IMR-90 (cell line): ENCODE measurements around the gene NOXA1. TPM values are rescaled to one million over a fixed set of nuclear protein-coding genes. Genes with fewer than 3 reads are reported as not detected.

Source experiments
- ATAC-seq: fragments of 200-7000 bp; cut with Tn5 transposase; 2 replicates; pipeline ENCODE4 v1.9.1; 2020; ENCODE audit warnings: low read depth, mild to moderate bottlenecking, moderate library complexity
- BruUV-seq: library from RNA; stranded (reverse); fragments of 400-500 nt; replicated peaks from 2 replicates; lab custom pipeline; 2021; lab: Mats Ljungman, UMichigan
- CTCF ChIA-PET: fragments of 300-600 bp; formaldehyde crosslinking; extraction: SDS; loops from one replicate; lab custom pipeline; 2021; ENCODE audit warnings: antibody characterized with exemption; lab: Yijun Ruan, JAX
- POLR2A ChIA-PET: fragments of 300-600 bp; sonication (Branson Sonifier 250); formaldehyde crosslinking; loops from one replicate; lab custom pipeline; 2022; ENCODE audit warnings: antibody characterized with exemption; ENCODE audit not compliant: unreplicated experiment; lab: Charles Lee
- DNase-seq: peaks from one replicate; pipeline ENCODE4 v3.0.0; 2013
- H2AFZ ChIP-seq: replicated peaks from 2 replicates; pipeline ENCODE3; 2013; ENCODE audit warnings: low read length, mild to moderate bottlenecking; ENCODE audit not compliant: poor library complexity
- H2AK5ac ChIP-seq: 2 replicates; pipeline ENCODE4 v1.6.1; 2013; ENCODE audit warnings: low read depth, low read length, inconsistent platforms
- H2AK9ac ChIP-seq: replicated peaks from 2 replicates; pipeline ENCODE3; 2013; ENCODE audit warnings: mild to moderate bottlenecking, low read depth, low read length, moderate library complexity; ENCODE audit not compliant: poor library complexity
- H2BK120ac ChIP-seq: 2 replicates; pipeline ENCODE4 v1.6.1; 2013; ENCODE audit warnings: low read depth, low read length, inconsistent platforms
- H2BK15ac ChIP-seq: 3 replicates; pipeline ENCODE4 v1.6.1; 2013; ENCODE audit warnings: low read depth, low read length, inconsistent platforms
- H2BK20ac ChIP-seq: 2 replicates; pipeline ENCODE4 v1.6.1; 2013; ENCODE audit warnings: low read depth, mild to moderate bottlenecking, inconsistent platforms, low read length, moderate library complexity
- H2BK5ac ChIP-seq: 2 replicates; pipeline ENCODE4 v1.6.1; 2013; ENCODE audit warnings: mild to moderate bottlenecking, low read depth, low read length, inconsistent platforms; ENCODE audit not compliant: poor library complexity, severe bottlenecking
- H3K14ac ChIP-seq: replicated peaks from 2 replicates; pipeline ENCODE4 v1.6.1; 2013; ENCODE audit warnings: low read depth, low read length, inconsistent platforms
- H3K18ac ChIP-seq: 2 replicates; pipeline ENCODE4 v1.6.1; 2013; ENCODE audit warnings: low read depth, low read length, control low read depth
- H3K23ac ChIP-seq: 2 replicates; pipeline ENCODE4 v1.6.1; 2013; ENCODE audit warnings: low read depth, low read length, inconsistent platforms
- H3K27ac ChIP-seq: 2 replicates; pipeline ENCODE4 v1.5.1; 2013; ENCODE audit warnings: mild to moderate bottlenecking, control low read depth, low read length; ENCODE audit not compliant: insufficient read depth
- H3K27me3 ChIP-seq: 2 replicates; pipeline ENCODE4 v1.6.1; 2013; ENCODE audit warnings: low read length; ENCODE audit not compliant: control insufficient read depth, insufficient read depth
- H3K36me3 ChIP-seq: 2 replicates; pipeline ENCODE4 v1.6.1; 2013; ENCODE audit warnings: low read length, mixed read lengths; ENCODE audit not compliant: control insufficient read depth, insufficient read depth
- H3K4ac ChIP-seq: 2 replicates; pipeline ENCODE4 v1.6.1; 2013; ENCODE audit warnings: low read depth, low read length, inconsistent platforms
- H3K4me1 ChIP-seq: 2 replicates; pipeline ENCODE4 v1.6.1; 2013; ENCODE audit warnings: low read length, mixed read lengths; ENCODE audit not compliant: control insufficient read depth, insufficient read depth
- H3K4me2 ChIP-seq: 2 replicates; pipeline ENCODE4 v1.6.1; 2013; ENCODE audit warnings: low read depth, mild to moderate bottlenecking, control low read depth, low read length, moderate library complexity
- H3K4me3 ChIP-seq: 2 replicates; pipeline ENCODE4 v1.5.1; 2013; ENCODE audit warnings: low read depth, mild to moderate bottlenecking, control low read depth, low read length, moderate library complexity; ENCODE audit not compliant: insufficient read depth
- H3K56ac ChIP-seq: 2 replicates; pipeline ENCODE4 v1.6.1; 2013; ENCODE audit warnings: low read length, inconsistent platforms; ENCODE audit not compliant: insufficient read depth; ENCODE audit errors: extremely low read depth
- H3K79me1 ChIP-seq, 2 experiments: 2 replicates each; pipeline ENCODE4 v1.6.1; 2013; ENCODE audit warnings: low read length in 2 of 2, inconsistent platforms in 1 of 2, low read depth in 1 of 2
- H3K9ac ChIP-seq: 2 replicates; pipeline ENCODE4 v1.6.1; 2013; ENCODE audit warnings: low read depth, low read length, control low read depth
- H3K9me1 ChIP-seq: 2 replicates; pipeline ENCODE4 v1.6.1; 2013; ENCODE audit warnings: low read length, inconsistent platforms; ENCODE audit not compliant: insufficient read depth
- H3K9me3 ChIP-seq: 2 replicates; pipeline ENCODE4 v1.6.1; 2013; ENCODE audit warnings: low read length; ENCODE audit not compliant: control insufficient read depth, insufficient read depth
- H4K20me1 ChIP-seq: 2 replicates; pipeline ENCODE4 v1.6.1; 2013; ENCODE audit warnings: low read length, inconsistent platforms; ENCODE audit not compliant: insufficient read depth
- H4K5ac ChIP-seq: 2 replicates; pipeline ENCODE4 v1.6.1; 2013; ENCODE audit warnings: mild to moderate bottlenecking, low read depth, low read length, control low read depth
- H4K8ac ChIP-seq, 2 experiments: 2 replicates each; pipeline ENCODE4 v1.6.1; 2013; ENCODE audit warnings: low read depth in 2 of 2, low read length in 2 of 2, control low read depth in 1 of 2, inconsistent platforms in 1 of 2
- H4K91ac ChIP-seq: 2 replicates; pipeline ENCODE4 v1.6.1; 2013; ENCODE audit warnings: low read depth, low read length, inconsistent platforms; ENCODE audit not compliant: insufficient read depth
- BHLHE40 ChIP-seq: fragments of 150-350 bp; IDR thresholded peaks from 2 replicates; pipeline ENCODE4 v1.6.1; 2016; ENCODE audit warnings: mild to moderate bottlenecking, low read depth, low read length
- CEBPB ChIP-seq: IDR thresholded peaks from 2 replicates; pipeline ENCODE4 v1.6.1; 2012; ENCODE audit warnings: low read depth, low read length, improper control_type of control experiment
- CHD1 ChIP-seq: IDR thresholded peaks from 2 replicates; pipeline ENCODE4 v1.6.1; 2012; ENCODE audit warnings: low read depth, low read length, improper control_type of control experiment
- CTCF ChIP-seq: conservative IDR thresholded peaks from 2 replicates; pipeline ENCODE4 v1.5.1; 2012; ENCODE audit warnings: mild to moderate bottlenecking, low read depth, low read length, improper control_type of control experiment
- ELK1 ChIP-seq: fragments of 150-350 bp; IDR thresholded peaks from 2 replicates; pipeline ENCODE4 v1.6.1; 2016; ENCODE audit warnings: low read depth, mild to moderate bottlenecking, low read length, moderate library complexity, borderline replicate concordance
- MAFK ChIP-seq: IDR thresholded peaks from 2 replicates; pipeline ENCODE4 v1.6.1; 2012; ENCODE audit warnings: low read depth, low read length, improper control_type of control experiment
- MAZ ChIP-seq: IDR thresholded peaks from 2 replicates; pipeline ENCODE4 v1.6.1; 2012; ENCODE audit warnings: low read depth, mild to moderate bottlenecking, low read length, improper control_type of control experiment, moderate library complexity, borderline replicate concordance
- MXI1 ChIP-seq: IDR thresholded peaks from 2 replicates; pipeline ENCODE4 v1.6.1; 2012; ENCODE audit warnings: low read depth, mild to moderate bottlenecking, low read length, moderate library complexity, borderline replicate concordance
- NFE2L2 ChIP-seq: fragments of 150-350 bp; IDR thresholded peaks from 2 replicates; pipeline ENCODE4 v1.6.1; 2016; ENCODE audit warnings: low read depth, mild to moderate bottlenecking, low read length
- POLR2A ChIP-seq: IDR thresholded peaks from 2 replicates; pipeline ENCODE4 v1.6.1; 2012; ENCODE audit warnings: mild to moderate bottlenecking, low read depth, low read length
- RAD21 ChIP-seq: IDR thresholded peaks from 2 replicates; pipeline ENCODE4 v1.6.1; 2012; ENCODE audit warnings: low read length, improper control_type of control experiment
- RFX5 ChIP-seq: IDR thresholded peaks from 2 replicates; pipeline ENCODE4 v1.8.0; 2012; ENCODE audit warnings: low read depth, mild to moderate bottlenecking, low read length, moderate library complexity
- USF2 ChIP-seq: fragments of 150-350 bp; IDR thresholded peaks from 2 replicates; pipeline ENCODE4 v1.6.1; 2017; ENCODE audit warnings: mild to moderate bottlenecking, antibody characterized with exemption, low read length, low read depth
- WGBS, 2 experiments: methylation state at CpG; one replicate each; pipeline versions ENCODE4 v1.1.5 to v1.1.7; 2013; ENCODE audit warnings: missing lambda C conversion rate in 2 of 2; ENCODE audit not compliant: insufficient read length in 1 of 2; ENCODE audit errors: extremely low coverage in 2 of 2; 5-methylcytosine and 5-hydroxymethylcytosine counted together
- dilution Hi-C: fragments of 300-500 bp; cut with HindIII; formaldehyde crosslinking; loops from one replicate; pipeline ENCODE4 v1.14.3; 2018; ENCODE audit warnings: low sequenced_read_pairs; ENCODE audit not compliant: unreplicated experiment
- in situ Hi-C: fragments of 300-500 bp; cut with MboI; formaldehyde crosslinking; loops from 3 replicates; pipeline ENCODE4 v1.14.3; 2019; ENCODE audit warnings: low sequenced_read_pairs, inconsistent platforms, mixed read lengths
- intact Hi-C: fragments of 100-400 bp; cut with micrococcal nuclease; formaldehyde crosslinking; loops from 2 replicates; pipeline ENCODE4 v1.10.0; 2022
- polyA plus RNA-seq, 3 experiments: library from polyadenylated mRNA; depleted of rRNA; stranded (reverse); fragments of >200 nt; gene quantifications; 2 replicates each; pipeline ENCODE4 v1.2.3, GENCODE V29; 2012; ENCODE audit warnings: low replicate concordance in 1 of 3
- total RNA-seq: library from RNA; depleted of rRNA; stranded (reverse); fragments of >200 nt; gene quantifications from 2 replicates; pipeline ENCODE4 v1.2.3, GENCODE V29; 2012

NOXA1 gene
- total and polyA plus RNA-seq, 2 of the 4 experiments (the other 2 are of a cell fraction) = 0.17 TPM; not detected in 1

GRCh38 chr9:137461316-137461662, 38.1 kb downstream of the NOXA1 start:
- WGBS, 2 experiments = no CpG with 5 or more reads among the region's 21 CpGs
- H3K36me3 ChIP-seq = peaks cover 5% of the 10 kb centered on the region; the same call in 1 of the 2 replicates
- peaks cover 2% of the 10 kb centered on the region; the same call in 1 of the 2 replicates for H3K27me3 ChIP-seq
- intact Hi-C loops (no loop called here), in situ Hi-C loops (no loop called here), dilution Hi-C loops (no loop called here)
- H3K14ac ChIP-seq = no peak overlapping the region
- ChIA-PET CTCF (no interaction called here), POLR2A (no interaction called here)
- peaks cover 21% of the 10 kb centered on the region for H4K20me1 ChIP-seq
- H2BK120ac ChIP-seq = no peak overlapping the region
- no TSS peak for BruUV-seq
- ATAC-seq (no peak), DNase-seq (no peak)
- H3K56ac ChIP-seq = no peak overlapping the region
- no peak overlapping the region for H3K27ac ChIP-seq
- H4K91ac ChIP-seq = no peak overlapping the region
- no peak overlapping the region for H4K5ac ChIP-seq
- H3K4ac ChIP-seq = no peak overlapping the region
- H2BK15ac ChIP-seq = no peak overlapping the region
- H2AK5ac ChIP-seq = no peak overlapping the region
- no peak overlapping the region for H2AK9ac ChIP-seq
- H3K79me1 ChIP-seq = peaks cover 3 to 22% of the 10 kb centered on the region in 2 experiments; a peak in 3 of 4 replicates
- H3K4me2 ChIP-seq = no peak overlapping the region
- no peak overlapping the region for H2BK20ac ChIP-seq
- H3K9me1 ChIP-seq = no peaks in the 10 kb centered on the region
- no peak overlapping the region for H4K8ac ChIP-seq
- no peaks in the 10 kb centered on the region for H3K9me3 ChIP-seq
- no peak overlapping the region for H2BK5ac ChIP-seq
- TF ChIP-seq RAD21 = no peak
- no peak for TF ChIP-seq NFE2L2
- TF ChIP-seq BHLHE40 = no peak
- no peak for TF ChIP-seq MXI1
- no peak for TF ChIP-seq MAZ
- TF ChIP-seq CHD1 = no peak
- no peak for TF ChIP-seq USF2
- TF ChIP-seq ELK1 = no peak
- no peak for TF ChIP-seq RFX5
- no peak for TF ChIP-seq MAFK
- TF ChIP-seq CTCF = no peak
- no peak for TF ChIP-seq POLR2A
- no peak for TF ChIP-seq CEBPB
- no peak overlapping the region for H3K18ac ChIP-seq
- no peak overlapping the region for H3K23ac ChIP-seq
- H3K4me1 ChIP-seq = peaks cover 16% of the 10 kb centered on the region
- H3K9ac ChIP-seq = no peak overlapping the region
- no peak overlapping the region for H3K4me3 ChIP-seq
- peak overlapping the region; percentile 49 for H2AFZ ChIP-seq
